IMR-90 (cell line): ENCODE results near the gene PCYOX1L. TPM values are rescaled to one million over a fixed set of nuclear protein-coding genes. Genes with fewer than 3 reads are reported as not detected.

Experiments used
- ATAC-seq: fragments of 200-7000 bp; cut with Tn5 transposase; 2 replicates; pipeline ENCODE4 v1.9.1; 2020; ENCODE audit warnings: low read depth, mild to moderate bottlenecking, moderate library complexity
- BruUV-seq: library from RNA; stranded (reverse); fragments of 400-500 nt; replicated peaks from 2 replicates; lab custom pipeline; 2021; lab: Mats Ljungman, UMichigan
- CTCF ChIA-PET: fragments of 300-600 bp; formaldehyde crosslinking; extraction: SDS; loops from one replicate; lab custom pipeline; 2021; ENCODE audit warnings: antibody characterized with exemption; lab: Yijun Ruan, JAX
- POLR2A ChIA-PET: fragments of 300-600 bp; sonication (Branson Sonifier 250); formaldehyde crosslinking; loops from one replicate; lab custom pipeline; 2022; ENCODE audit warnings: antibody characterized with exemption; ENCODE audit not compliant: unreplicated experiment; lab: Charles Lee
- DNase-seq: peaks from one replicate; pipeline ENCODE4 v3.0.0; 2013
- H2AFZ ChIP-seq: replicated peaks from 2 replicates; pipeline ENCODE3; 2013; ENCODE audit warnings: low read length, mild to moderate bottlenecking; ENCODE audit not compliant: poor library complexity
- H2AK5ac ChIP-seq: 2 replicates; pipeline ENCODE4 v1.6.1; 2013; ENCODE audit warnings: low read depth, low read length, inconsistent platforms
- H2AK9ac ChIP-seq: replicated peaks from 2 replicates; pipeline ENCODE3; 2013; ENCODE audit warnings: mild to moderate bottlenecking, low read depth, low read length, moderate library complexity; ENCODE audit not compliant: poor library complexity
- H2BK120ac ChIP-seq: 2 replicates; pipeline ENCODE4 v1.6.1; 2013; ENCODE audit warnings: low read depth, low read length, inconsistent platforms
- H2BK15ac ChIP-seq: 3 replicates; pipeline ENCODE4 v1.6.1; 2013; ENCODE audit warnings: low read depth, low read length, inconsistent platforms
- H2BK20ac ChIP-seq: 2 replicates; pipeline ENCODE4 v1.6.1; 2013; ENCODE audit warnings: low read depth, mild to moderate bottlenecking, inconsistent platforms, low read length, moderate library complexity
- H2BK5ac ChIP-seq: 2 replicates; pipeline ENCODE4 v1.6.1; 2013; ENCODE audit warnings: mild to moderate bottlenecking, low read depth, low read length, inconsistent platforms; ENCODE audit not compliant: poor library complexity, severe bottlenecking
- H3K14ac ChIP-seq: replicated peaks from 2 replicates; pipeline ENCODE4 v1.6.1; 2013; ENCODE audit warnings: low read depth, low read length, inconsistent platforms
- H3K18ac ChIP-seq: 2 replicates; pipeline ENCODE4 v1.6.1; 2013; ENCODE audit warnings: low read depth, low read length, control low read depth
- H3K23ac ChIP-seq: 2 replicates; pipeline ENCODE4 v1.6.1; 2013; ENCODE audit warnings: low read depth, low read length, inconsistent platforms
- H3K27ac ChIP-seq: 2 replicates; pipeline ENCODE4 v1.5.1; 2013; ENCODE audit warnings: mild to moderate bottlenecking, control low read depth, low read length; ENCODE audit not compliant: insufficient read depth
- H3K27me3 ChIP-seq: 2 replicates; pipeline ENCODE4 v1.6.1; 2013; ENCODE audit warnings: low read length; ENCODE audit not compliant: control insufficient read depth, insufficient read depth
- H3K36me3 ChIP-seq: 2 replicates; pipeline ENCODE4 v1.6.1; 2013; ENCODE audit warnings: low read length, mixed read lengths; ENCODE audit not compliant: control insufficient read depth, insufficient read depth
- H3K4ac ChIP-seq: 2 replicates; pipeline ENCODE4 v1.6.1; 2013; ENCODE audit warnings: low read depth, low read length, inconsistent platforms
- H3K4me1 ChIP-seq: 2 replicates; pipeline ENCODE4 v1.6.1; 2013; ENCODE audit warnings: low read length, mixed read lengths; ENCODE audit not compliant: control insufficient read depth, insufficient read depth
- H3K4me2 ChIP-seq: 2 replicates; pipeline ENCODE4 v1.6.1; 2013; ENCODE audit warnings: low read depth, mild to moderate bottlenecking, control low read depth, low read length, moderate library complexity
- H3K4me3 ChIP-seq: 2 replicates; pipeline ENCODE4 v1.5.1; 2013; ENCODE audit warnings: low read depth, mild to moderate bottlenecking, control low read depth, low read length, moderate library complexity; ENCODE audit not compliant: insufficient read depth
- H3K56ac ChIP-seq: 2 replicates; pipeline ENCODE4 v1.6.1; 2013; ENCODE audit warnings: low read length, inconsistent platforms; ENCODE audit not compliant: insufficient read depth; ENCODE audit errors: extremely low read depth
- H3K79me1 ChIP-seq, 2 experiments: 2 replicates each; pipeline ENCODE4 v1.6.1; 2013; ENCODE audit warnings: low read length in 2 of 2, inconsistent platforms in 1 of 2, low read depth in 1 of 2
- H3K9ac ChIP-seq: 2 replicates; pipeline ENCODE4 v1.6.1; 2013; ENCODE audit warnings: low read depth, low read length, control low read depth
- H3K9me1 ChIP-seq: 2 replicates; pipeline ENCODE4 v1.6.1; 2013; ENCODE audit warnings: low read length, inconsistent platforms; ENCODE audit not compliant: insufficient read depth
- H3K9me3 ChIP-seq: 2 replicates; pipeline ENCODE4 v1.6.1; 2013; ENCODE audit warnings: low read length; ENCODE audit not compliant: control insufficient read depth, insufficient read depth
- H4K20me1 ChIP-seq: 2 replicates; pipeline ENCODE4 v1.6.1; 2013; ENCODE audit warnings: low read length, inconsistent platforms; ENCODE audit not compliant: insufficient read depth
- H4K5ac ChIP-seq: 2 replicates; pipeline ENCODE4 v1.6.1; 2013; ENCODE audit warnings: mild to moderate bottlenecking, low read depth, low read length, control low read depth
- H4K8ac ChIP-seq, 2 experiments: 2 replicates each; pipeline ENCODE4 v1.6.1; 2013; ENCODE audit warnings: low read depth in 2 of 2, low read length in 2 of 2, control low read depth in 1 of 2, inconsistent platforms in 1 of 2
- H4K91ac ChIP-seq: 2 replicates; pipeline ENCODE4 v1.6.1; 2013; ENCODE audit warnings: low read depth, low read length, inconsistent platforms; ENCODE audit not compliant: insufficient read depth
- CEBPB ChIP-seq: IDR thresholded peaks from 2 replicates; pipeline ENCODE4 v1.6.1; 2012; ENCODE audit warnings: low read depth, low read length, improper control_type of control experiment
- CHD1 ChIP-seq: IDR thresholded peaks from 2 replicates; pipeline ENCODE4 v1.6.1; 2012; ENCODE audit warnings: low read depth, low read length, improper control_type of control experiment
- FOS ChIP-seq: fragments of 150-350 bp; IDR thresholded peaks from 2 replicates; pipeline ENCODE4 v1.6.1; 2016; ENCODE audit warnings: low read depth, low read length
- MAFK ChIP-seq: IDR thresholded peaks from 2 replicates; pipeline ENCODE4 v1.6.1; 2012; ENCODE audit warnings: low read depth, low read length, improper control_type of control experiment
- MAZ ChIP-seq: IDR thresholded peaks from 2 replicates; pipeline ENCODE4 v1.6.1; 2012; ENCODE audit warnings: low read depth, mild to moderate bottlenecking, low read length, improper control_type of control experiment, moderate library complexity, borderline replicate concordance
- MXI1 ChIP-seq: IDR thresholded peaks from 2 replicates; pipeline ENCODE4 v1.6.1; 2012; ENCODE audit warnings: low read depth, mild to moderate bottlenecking, low read length, moderate library complexity, borderline replicate concordance
- POLR2A ChIP-seq: IDR thresholded peaks from 2 replicates; pipeline ENCODE4 v1.6.1; 2012; ENCODE audit warnings: mild to moderate bottlenecking, low read depth, low read length
- RAD21 ChIP-seq: IDR thresholded peaks from 2 replicates; pipeline ENCODE4 v1.6.1; 2012; ENCODE audit warnings: low read length, improper control_type of control experiment
- RCOR1 ChIP-seq: IDR thresholded peaks from 2 replicates; pipeline ENCODE4 v1.6.1; 2012; ENCODE audit warnings: mild to moderate bottlenecking, low read length, improper control_type of control experiment; ENCODE audit not compliant: insufficient replicate concordance
- SMC3 ChIP-seq: fragments of 150-350 bp; IDR thresholded peaks from 2 replicates; pipeline ENCODE4 v1.6.1; 2016; ENCODE audit warnings: low read depth, mild to moderate bottlenecking, antibody characterized with exemption, low read length, moderate library complexity
- WGBS, 2 experiments: methylation state at CpG; one replicate each; pipeline versions ENCODE4 v1.1.5 to v1.1.7; 2013; ENCODE audit warnings: missing lambda C conversion rate in 2 of 2; ENCODE audit not compliant: insufficient read length in 1 of 2; ENCODE audit errors: extremely low coverage in 2 of 2; 5-methylcytosine and 5-hydroxymethylcytosine counted together
- dilution Hi-C: fragments of 300-500 bp; cut with HindIII; formaldehyde crosslinking; loops from one replicate; pipeline ENCODE4 v1.14.3; 2018; ENCODE audit warnings: low sequenced_read_pairs; ENCODE audit not compliant: unreplicated experiment
- in situ Hi-C: fragments of 300-500 bp; cut with MboI; formaldehyde crosslinking; loops from 3 replicates; pipeline ENCODE4 v1.14.3; 2019; ENCODE audit warnings: low sequenced_read_pairs, inconsistent platforms, mixed read lengths
- intact Hi-C: fragments of 100-400 bp; cut with micrococcal nuclease; formaldehyde crosslinking; loops from 2 replicates; pipeline ENCODE4 v1.10.0; 2022
- polyA plus RNA-seq, 3 experiments: library from polyadenylated mRNA; depleted of rRNA; stranded (reverse); fragments of >200 nt; gene quantifications; 2 replicates each; pipeline ENCODE4 v1.2.3, GENCODE V29; 2012; ENCODE audit warnings: low replicate concordance in 1 of 3
- total RNA-seq: library from RNA; depleted of rRNA; stranded (reverse); fragments of >200 nt; gene quantifications from 2 replicates; pipeline ENCODE4 v1.2.3, GENCODE V29; 2012
- TF ChIP-seq, protein P1 (sequence below): fragments of 150-350 bp; IDR thresholded peaks from 2 replicates; pipeline ENCODE4 v1.6.1; 2017; ENCODE audit warnings: mild to moderate bottlenecking, antibody characterized with exemption, low read length, low read depth
- TF ChIP-seq, protein P2 (sequence below): conservative IDR thresholded peaks from 2 replicates; pipeline ENCODE4 v1.5.1; 2012; ENCODE audit warnings: mild to moderate bottlenecking, low read depth, low read length, improper control_type of control experiment
- TF ChIP-seq, protein P3 (sequence below): fragments of 150-350 bp; IDR thresholded peaks from 2 replicates; pipeline ENCODE4 v1.6.1; 2016; ENCODE audit warnings: low read depth, mild to moderate bottlenecking, low read length, moderate library complexity, borderline replicate concordance

The PCYOX1L gene
- total and polyA plus RNA-seq, 2 of the 4 experiments (the other 2 are of a cell fraction), result 7.0 to 14.3 TPM

DNA sequence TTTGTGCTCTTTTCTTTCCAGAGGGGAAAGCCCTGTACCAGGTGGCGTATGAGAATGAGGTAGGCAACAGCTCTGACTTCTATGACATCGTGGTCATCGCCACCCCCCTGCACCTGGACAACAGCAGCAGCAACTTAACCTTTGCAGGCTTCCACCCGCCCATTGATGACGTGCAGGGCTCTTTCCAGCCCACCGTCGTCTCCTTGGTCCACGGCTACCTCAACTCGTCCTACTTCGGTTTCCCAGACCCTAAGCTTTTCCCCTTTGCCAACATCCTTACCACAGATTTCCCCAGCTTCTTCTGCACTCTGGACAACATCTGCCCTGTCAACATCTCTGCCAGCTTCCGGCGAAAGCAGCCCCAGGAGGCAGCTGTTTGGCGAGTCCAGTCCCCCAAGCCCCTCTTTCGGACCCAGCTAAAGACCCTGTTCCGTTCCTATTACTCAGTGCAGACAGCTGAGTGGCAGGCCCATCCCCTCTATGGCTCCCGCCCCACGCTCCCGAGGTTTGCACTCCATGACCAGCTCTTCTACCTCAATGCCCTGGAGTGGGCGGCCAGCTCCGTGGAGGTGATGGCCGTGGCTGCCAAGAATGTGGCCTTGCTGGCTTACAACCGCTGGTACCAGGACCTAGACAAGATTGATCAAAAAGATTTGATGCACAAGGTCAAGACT lies 10.3 kb downstream of the PCYOX1L start (continued):
- no peak for TF ChIP-seq MAZ

DNA sequence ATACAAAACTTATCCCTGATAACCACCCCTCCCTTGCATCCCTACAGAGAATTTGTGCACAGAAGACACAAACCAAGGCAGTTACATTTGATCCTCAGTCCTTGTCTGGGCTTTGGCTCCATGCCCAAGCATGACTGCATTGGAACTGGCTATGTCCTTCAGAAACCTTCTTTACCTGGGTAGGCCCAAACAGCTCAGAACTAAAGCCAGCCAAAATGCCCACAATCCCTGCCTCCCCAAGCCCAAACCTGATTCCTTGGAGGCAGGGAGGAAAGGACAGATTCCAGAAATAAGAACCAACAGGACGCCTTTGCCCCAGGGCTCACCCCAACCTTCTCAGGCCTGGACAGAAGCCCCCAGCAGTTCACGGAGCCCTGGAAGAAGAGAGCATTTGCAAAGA lies 13.0 kb downstream of the PCYOX1L start:
- Histone ChIP-seq H3K14ac (no peak overlapping the region), H3K23ac (no peak overlapping the region), H3K9ac (no peak overlapping the region), H2BK20ac (no peak overlapping the region), H3K4me1 (0 out of 2 replicates have a peak, but pooled peaks cover 2% of the 10 kb centered on the region), H2AK5ac (no peak overlapping the region), H3K56ac (no peak overlapping the region), H3K9me1 (peaks cover 5% of the 10 kb centered on the region; the same call in 1 of the 2 replicates), H3K4me2 (no peak overlapping the region), H2BK5ac (no peak overlapping the region), H2AK9ac (no peak overlapping the region), H3K27me3 (no peaks in the 10 kb centered on the region), H3K27ac (no peak overlapping the region), H4K5ac (no peak overlapping the region), H2BK120ac (no peak overlapping the region), H3K4me3 (no peak overlapping the region), H2BK15ac (no peak overlapping the region), H3K18ac (no peak overlapping the region), H4K20me1 (no peaks in the 10 kb centered on the region), H3K36me3 (no peaks in the 10 kb centered on the region), H2AFZ (no peak overlapping the region), H3K9me3 (no peaks in the 10 kb centered on the region), H3K79me1 (no peaks in the 10 kb centered on the region), H4K91ac (no peak overlapping the region), H4K8ac (no peak overlapping the region), H3K4ac (no peak overlapping the region)
- ChIA-PET CTCF (interaction anchor here (1.0 to 1.1 kb wide), 2 partner anchors 26 to 192 kb away, joined by 3 to 5 read pairs; partner anchors contain the start of gene GRPEL2), POLR2A (no interaction called here)
- ATAC-seq (no peak), DNase-seq (no peak)
- in situ Hi-C loops, result loop anchor here (5.0 kb wide), 1 partner anchor 191 kb away; no protein-coding TSS in a partner anchor
- no TSS peak for BruUV-seq
- intact Hi-C loops, result loop anchor here (1.0 kb wide), 1 partner anchor 54 kb away; no protein-coding TSS in a partner anchor
- dilution Hi-C loops, result no loop called here
- WGBS, 2 experiments, result no CpG with 5 or more reads among the region's 2 CpGs
- TF ChIP-seq, protein P1, sequence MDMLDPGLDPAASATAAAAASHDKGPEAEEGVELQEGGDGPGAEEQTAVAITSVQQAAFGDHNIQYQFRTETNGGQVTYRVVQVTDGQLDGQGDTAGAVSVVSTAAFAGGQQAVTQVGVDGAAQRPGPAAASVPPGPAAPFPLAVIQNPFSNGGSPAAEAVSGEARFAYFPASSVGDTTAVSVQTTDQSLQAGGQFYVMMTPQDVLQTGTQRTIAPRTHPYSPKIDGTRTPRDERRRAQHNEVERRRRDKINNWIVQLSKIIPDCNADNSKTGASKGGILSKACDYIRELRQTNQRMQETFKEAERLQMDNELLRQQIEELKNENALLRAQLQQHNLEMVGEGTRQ, result no peak
- no peak for TF ChIP-seq RAD21
- no peak for TF ChIP-seq CEBPB
- no peak for TF ChIP-seq MXI1
- no peak for TF ChIP-seq FOS
- TF ChIP-seq POLR2A, result no peak
- no peak for TF ChIP-seq SMC3
- TF ChIP-seq MAFK, result no peak
- TF ChIP-seq RCOR1, result no peak
- TF ChIP-seq CHD1, result no peak
- TF ChIP-seq MAZ, result no peak
- TF ChIP-seq, protein P2, sequence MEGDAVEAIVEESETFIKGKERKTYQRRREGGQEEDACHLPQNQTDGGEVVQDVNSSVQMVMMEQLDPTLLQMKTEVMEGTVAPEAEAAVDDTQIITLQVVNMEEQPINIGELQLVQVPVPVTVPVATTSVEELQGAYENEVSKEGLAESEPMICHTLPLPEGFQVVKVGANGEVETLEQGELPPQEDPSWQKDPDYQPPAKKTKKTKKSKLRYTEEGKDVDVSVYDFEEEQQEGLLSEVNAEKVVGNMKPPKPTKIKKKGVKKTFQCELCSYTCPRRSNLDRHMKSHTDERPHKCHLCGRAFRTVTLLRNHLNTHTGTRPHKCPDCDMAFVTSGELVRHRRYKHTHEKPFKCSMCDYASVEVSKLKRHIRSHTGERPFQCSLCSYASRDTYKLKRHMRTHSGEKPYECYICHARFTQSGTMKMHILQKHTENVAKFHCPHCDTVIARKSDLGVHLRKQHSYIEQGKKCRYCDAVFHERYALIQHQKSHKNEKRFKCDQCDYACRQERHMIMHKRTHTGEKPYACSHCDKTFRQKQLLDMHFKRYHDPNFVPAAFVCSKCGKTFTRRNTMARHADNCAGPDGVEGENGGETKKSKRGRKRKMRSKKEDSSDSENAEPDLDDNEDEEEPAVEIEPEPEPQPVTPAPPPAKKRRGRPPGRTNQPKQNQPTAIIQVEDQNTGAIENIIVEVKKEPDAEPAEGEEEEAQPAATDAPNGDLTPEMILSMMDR, result no peak
- TF ChIP-seq, protein P3, sequence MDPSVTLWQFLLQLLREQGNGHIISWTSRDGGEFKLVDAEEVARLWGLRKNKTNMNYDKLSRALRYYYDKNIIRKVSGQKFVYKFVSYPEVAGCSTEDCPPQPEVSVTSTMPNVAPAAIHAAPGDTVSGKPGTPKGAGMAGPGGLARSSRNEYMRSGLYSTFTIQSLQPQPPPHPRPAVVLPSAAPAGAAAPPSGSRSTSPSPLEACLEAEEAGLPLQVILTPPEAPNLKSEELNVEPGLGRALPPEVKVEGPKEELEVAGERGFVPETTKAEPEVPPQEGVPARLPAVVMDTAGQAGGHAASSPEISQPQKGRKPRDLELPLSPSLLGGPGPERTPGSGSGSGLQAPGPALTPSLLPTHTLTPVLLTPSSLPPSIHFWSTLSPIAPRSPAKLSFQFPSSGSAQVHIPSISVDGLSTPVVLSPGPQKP, result no peak
